ENCODE measurements around the gene DEFB110. TPM values are rescaled to one million over a fixed set of nuclear protein-coding genes. Genes with fewer than 3 reads are reported as not detected.

Gene DEFB110
- total RNA-seq, 4 donors from 2014 or later = not detected

DNA sequence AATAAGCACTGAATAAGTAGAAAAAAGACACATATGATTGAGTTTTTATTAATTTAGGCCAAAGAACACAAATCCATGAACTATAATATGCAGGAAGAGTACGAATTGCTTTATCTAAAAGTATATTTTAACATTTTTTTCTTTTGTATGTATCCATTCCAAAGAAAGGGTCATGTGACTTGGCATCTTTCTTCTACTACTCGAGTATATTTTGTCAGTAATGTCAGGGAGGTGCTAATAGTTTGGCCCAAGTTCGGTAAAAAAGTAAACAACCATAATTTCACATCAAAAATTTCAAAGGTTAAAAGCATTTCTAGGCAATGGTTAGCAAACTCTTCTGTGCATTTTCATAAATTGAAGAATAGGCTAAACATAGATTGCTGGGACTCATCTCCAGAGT, 18.7 kb downstream of the DEFB110 start:
- H3K27me3 ChIP-seq = no peaks in the 10 kb centered on the region
- WGBS = 43% methylated on average over 3 of the region's 3 CpGs
- H3K36me3 ChIP-seq = no peaks in the 10 kb centered on the region
- H3K4me1 ChIP-seq = no peaks in the 10 kb centered on the region
- no peak overlapping the region for H3K27ac ChIP-seq (replicated peaks in 1 of 4)
- DNase-seq (ENCODE audit: extremely low spot score) = no peak
- intact Hi-C loops (cut with DNase I) = no loop called here
- H3K9me3 ChIP-seq = no peaks in the 10 kb centered on the region
- no peak overlapping the region for H3K4me3 ChIP-seq
- TF ChIP-seq, protein P1, sequence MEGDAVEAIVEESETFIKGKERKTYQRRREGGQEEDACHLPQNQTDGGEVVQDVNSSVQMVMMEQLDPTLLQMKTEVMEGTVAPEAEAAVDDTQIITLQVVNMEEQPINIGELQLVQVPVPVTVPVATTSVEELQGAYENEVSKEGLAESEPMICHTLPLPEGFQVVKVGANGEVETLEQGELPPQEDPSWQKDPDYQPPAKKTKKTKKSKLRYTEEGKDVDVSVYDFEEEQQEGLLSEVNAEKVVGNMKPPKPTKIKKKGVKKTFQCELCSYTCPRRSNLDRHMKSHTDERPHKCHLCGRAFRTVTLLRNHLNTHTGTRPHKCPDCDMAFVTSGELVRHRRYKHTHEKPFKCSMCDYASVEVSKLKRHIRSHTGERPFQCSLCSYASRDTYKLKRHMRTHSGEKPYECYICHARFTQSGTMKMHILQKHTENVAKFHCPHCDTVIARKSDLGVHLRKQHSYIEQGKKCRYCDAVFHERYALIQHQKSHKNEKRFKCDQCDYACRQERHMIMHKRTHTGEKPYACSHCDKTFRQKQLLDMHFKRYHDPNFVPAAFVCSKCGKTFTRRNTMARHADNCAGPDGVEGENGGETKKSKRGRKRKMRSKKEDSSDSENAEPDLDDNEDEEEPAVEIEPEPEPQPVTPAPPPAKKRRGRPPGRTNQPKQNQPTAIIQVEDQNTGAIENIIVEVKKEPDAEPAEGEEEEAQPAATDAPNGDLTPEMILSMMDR (IDR thresholded peaks at IDR 0.05) = no peak
- TF ChIP-seq POLR2A (IDR thresholded peaks at IDR 0.05; ENCODE audit: low read depth) (no peak), EP300 (IDR thresholded peaks at IDR 0.05) (no peak)

DNA sequence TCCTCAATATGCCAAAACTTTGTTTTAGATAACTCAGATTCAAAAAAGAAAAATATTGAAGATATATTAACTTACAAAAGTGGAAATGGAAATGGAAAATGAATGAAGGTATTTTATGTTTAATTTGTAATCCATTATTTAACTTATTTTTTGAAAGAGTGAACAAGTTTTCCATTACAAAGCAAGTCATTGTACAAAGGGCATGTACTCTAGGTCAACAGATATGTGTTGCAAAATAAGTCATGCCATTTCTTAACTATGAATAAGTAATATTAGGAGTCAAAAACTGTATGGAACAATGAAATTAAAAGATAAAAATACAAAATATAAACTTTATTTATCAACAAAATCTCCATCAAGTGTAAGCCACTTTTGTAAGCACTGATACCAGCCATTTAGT, 26.5 kb downstream of the DEFB110 start:
- Histone ChIP-seq H3K36me3 (no peaks in the 10 kb centered on the region), H3K27me3 (no peaks in the 10 kb centered on the region), H3K27ac (replicated peaks in 1 of 4) (no peak overlapping the region), H3K4me1 (no peaks in the 10 kb centered on the region), H3K4me3 (no peak overlapping the region), H3K9me3 (no peaks in the 10 kb centered on the region)
- intact Hi-C loops (cut with DNase I) = no loop called here
- no peak for DNase-seq (ENCODE audit: extremely low spot score)
- no peak for TF ChIP-seq EP300 (IDR thresholded peaks at IDR 0.05)
- TF ChIP-seq, protein P1 (IDR thresholded peaks at IDR 0.05) = no peak
- no peak for TF ChIP-seq POLR2AphosphoS5 (IDR thresholded peaks at IDR 0.05)
- TF ChIP-seq POLR2A (IDR thresholded peaks at IDR 0.05; ENCODE audit: low read depth) = no peak

DNA sequence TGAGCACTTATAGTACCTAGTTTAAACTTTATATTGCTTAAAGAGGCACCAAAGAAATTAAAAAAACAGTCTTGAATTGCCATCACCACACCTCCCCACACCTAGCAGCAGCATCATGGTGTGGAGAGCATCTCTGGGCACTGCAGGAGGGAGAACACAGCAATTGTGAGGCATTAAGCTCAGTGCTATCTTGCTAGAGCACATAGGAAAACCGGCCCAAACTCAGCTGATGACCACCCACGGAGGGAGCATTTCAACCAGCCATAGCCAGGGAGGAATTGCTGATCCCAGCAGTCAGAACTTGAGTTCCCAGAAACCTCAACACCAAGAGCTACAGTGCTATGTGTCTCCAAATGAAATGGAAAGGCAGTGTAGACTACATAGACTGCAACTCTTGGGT, 32.9 kb downstream of the DEFB110 start:
- Histone ChIP-seq H3K27me3 (no peaks in the 10 kb centered on the region), H3K4me1 (peaks cover 0 to 6% (median 3%) of the 10 kb centered on the region in 4 donors), H3K4me3 (no peak overlapping the region), H3K27ac (replicated peaks in 1 of 4) (no peak overlapping the region), H3K9me3 (no peaks in the 10 kb centered on the region), H3K36me3 (no peaks in the 10 kb centered on the region)
- intact Hi-C loops (cut with DNase I) = no loop called here
- TF ChIP-seq POLR2A (IDR thresholded peaks at IDR 0.05; ENCODE audit: low read depth) (no peak), EP300 (IDR thresholded peaks at IDR 0.05) (no peak), POLR2AphosphoS5 (IDR thresholded peaks at IDR 0.05) (no peak)
- TF ChIP-seq, protein P1 (IDR thresholded peaks at IDR 0.05) = no peak
- 94% methylated on average over 2 of the region's 2 CpGs for WGBS
- DNase-seq (ENCODE audit: extremely low spot score) = no peak

DNA sequence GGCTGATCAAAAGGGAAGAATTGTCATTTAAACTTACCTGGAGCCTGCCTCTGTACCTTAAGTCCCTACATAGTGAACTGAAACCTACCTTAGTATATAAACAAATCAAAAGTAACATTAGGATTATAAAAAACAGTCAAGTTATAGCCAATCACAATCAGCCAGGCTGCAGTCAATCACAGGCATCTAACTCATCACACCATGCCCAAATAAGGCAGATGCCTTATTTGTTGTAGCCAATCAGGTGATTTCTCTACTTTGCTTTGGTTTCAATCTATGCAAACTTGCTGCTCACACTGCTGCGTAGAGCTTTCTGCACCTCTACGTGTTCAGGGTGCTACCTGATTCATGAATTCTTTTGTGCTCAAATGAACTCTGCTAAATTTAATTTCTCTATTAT, 34.0 kb downstream of the DEFB110 start:
- H3K27ac ChIP-seq (replicated peaks in 1 of 4) = no peak overlapping the region
- no peak for TF ChIP-seq POLR2A (IDR thresholded peaks at IDR 0.05; ENCODE audit: low read depth)
- no peak for TF ChIP-seq POLR2AphosphoS5 (IDR thresholded peaks at IDR 0.05)
- no peak for TF ChIP-seq EP300 (IDR thresholded peaks at IDR 0.05)
- TF ChIP-seq, protein P1 (IDR thresholded peaks at IDR 0.05) = no peak
- 92% methylated on average over 2 of the region's 2 CpGs for WGBS

DNA sequence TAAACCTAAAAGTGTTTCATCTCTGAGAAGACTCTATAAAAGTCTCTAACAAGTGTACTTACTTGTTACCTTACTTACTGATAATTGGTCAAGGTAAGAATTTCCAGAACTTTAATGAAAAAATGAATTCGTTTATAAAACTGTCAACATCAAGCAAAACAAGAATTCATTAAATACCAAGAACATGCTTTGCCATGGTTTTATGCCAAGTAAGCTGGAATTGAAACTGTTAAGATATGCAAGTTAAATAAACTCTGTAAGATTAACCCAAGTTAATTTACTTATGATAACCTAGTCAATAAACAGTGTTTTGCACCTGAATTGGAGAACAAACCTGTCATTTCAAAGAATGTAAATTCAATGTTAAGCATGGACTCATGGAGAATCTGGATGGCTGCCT, 35.2 kb downstream of the DEFB110 start:
- TF ChIP-seq POLR2A (IDR thresholded peaks at IDR 0.05; ENCODE audit: low read depth) = no peak
- TF ChIP-seq, protein P1 (IDR thresholded peaks at IDR 0.05) = no peak
- TF ChIP-seq EP300 (IDR thresholded peaks at IDR 0.05) = no peak
- no peak for TF ChIP-seq POLR2AphosphoS5 (IDR thresholded peaks at IDR 0.05)
- no peak for DNase-seq (ENCODE audit: extremely low spot score)
- no peaks in the 10 kb centered on the region for H3K36me3 ChIP-seq
- no peak overlapping the region for H3K27ac ChIP-seq (replicated peaks in 1 of 4)
- intact Hi-C loops (cut with DNase I) = no loop called here
- 50% methylated on average over 1 of the region's 1 CpG for WGBS
- H3K4me1 ChIP-seq = peaks cover 0 to 13% (median 8%) of the 10 kb centered on the region in 4 donors
- H3K4me3 ChIP-seq = no peak overlapping the region
- H3K9me3 ChIP-seq = no peaks in the 10 kb centered on the region
- no peaks in the 10 kb centered on the region for H3K27me3 ChIP-seq

More for the DNA sequence above, 34.0 kb downstream of the DEFB110 start:
- no peak for DNase-seq (ENCODE audit: extremely low spot score)
- H3K27me3 ChIP-seq = no peaks in the 10 kb centered on the region
- H3K36me3 ChIP-seq = no peaks in the 10 kb centered on the region
- peaks cover 0 to 6% (median 3%) of the 10 kb centered on the region in 4 donors for H3K4me1 ChIP-seq
- no peak overlapping the region for H3K4me3 ChIP-seq
- intact Hi-C loops (cut with DNase I) = no loop called here
- H3K9me3 ChIP-seq = no peaks in the 10 kb centered on the region

Measured in esophagus muscularis mucosa (tissue), 4 donors.